K562 (cell line): ENCODE results near the gene ENTPD8. TPM values are rescaled to one million over a fixed set of nuclear protein-coding genes. Genes with fewer than 3 reads are reported as not detected.

Experiments
- ATAC-seq: fragments of 200-7000 bp; cut with Tn5 transposase; 3 replicates; pipeline ENCODE4 v1.9.1; 2020; ENCODE audit warnings: moderate library complexity
- BruUV-seq: library from RNA; stranded (reverse); fragments of 400-500 nt; replicated peaks from 2 replicates; lab custom pipeline; 2021; lab: Mats Ljungman, UMichigan
- CTCF ChIA-PET: fragments of 300-600 bp; formaldehyde crosslinking; extraction: SDS; loops from one replicate; lab custom pipeline; 2021; ENCODE audit warnings: low intra/inter-chr PET ratio; lab: Yijun Ruan, JAX
- POLR2A ChIA-PET: fragments of 300-600, 350-650 bp; sonication (Branson Sonifier 250); formaldehyde crosslinking; extraction: SDS; loops from one replicate; lab custom pipeline; 2021; ENCODE audit warnings: antibody characterized with exemption, inconsistent platforms; lab: Yijun Ruan, JAX
- DNase-seq, 4 experiments: peaks; one replicate each; pipeline versions ENCODE4 v3.0.0 to v3.0.0-alpha.2; 2011 to 2018; ENCODE audit warnings: low spot score in 3 of 4, mixed read lengths in 3 of 4; ENCODE audit errors: extremely low read depth in 1 of 4
- FAIRE-seq: peaks from 2 replicates; lab custom pipeline; 2011; peaks lifted over from hg19 to GRCh38; lab: Jason Lieb, UNC
- H2AFZ ChIP-seq: 2 replicates; pipeline ENCODE4 v1.6.0; 2011; ENCODE audit warnings: low read depth, low read length, control low read depth, inconsistent platforms
- H3K27ac ChIP-seq: fragments of 200-600 bp; 3 replicates; pipeline ENCODE4 v1.8.0; 2011; ENCODE audit warnings: low read depth, mild to moderate bottlenecking, control low read depth, inconsistent platforms, low read length, moderate library complexity, mixed read lengths; ENCODE audit errors: extremely low read depth
- H3K27me3 ChIP-seq, 2 experiments: fragments of 300-600 bp in 1 of 2; 2 replicates in 1 of 2; 3 replicates in 1 of 2; pipeline versions ENCODE4 v1.6.0 to v1.8.0; 2011; ENCODE audit warnings: inconsistent platforms in 2 of 2, low read length in 2 of 2, mild to moderate bottlenecking in 1 of 2, mixed read lengths in 1 of 2, moderate library complexity in 1 of 2; ENCODE audit not compliant: control insufficient read depth in 2 of 2, insufficient read depth in 2 of 2
- H3K36me3 ChIP-seq: fragments of 300-600 bp; 3 replicates; pipeline ENCODE4 v1.8.0; 2011; ENCODE audit warnings: mild to moderate bottlenecking, low read length, inconsistent platforms; ENCODE audit not compliant: control insufficient read depth, insufficient read depth
- H3K4me1 ChIP-seq, 2 experiments: fragments of 200-600 bp in 1 of 2; replicated peaks in 1 of 2; 2 replicates in 1 of 2; 3 replicates in 1 of 2; pipeline versions ENCODE4 v1.5.1 to v1.8.0; 2011; ENCODE audit warnings: inconsistent platforms in 2 of 2, low read length in 2 of 2, mild to moderate bottlenecking in 1 of 2, mixed read lengths in 1 of 2, moderate library complexity in 1 of 2; ENCODE audit not compliant: control insufficient read depth in 2 of 2, insufficient read depth in 2 of 2
- H3K4me2 ChIP-seq: 2 replicates; pipeline ENCODE4 v1.6.1; 2011; ENCODE audit warnings: low read length, control low read depth, inconsistent platforms, mixed read lengths; ENCODE audit not compliant: insufficient read depth
- H3K4me3 ChIP-seq: fragments of 200-600 bp; sonication (generic), shearing (Covaris generic); 2 replicates; pipeline ENCODE4 v1.5.1; 2016; ENCODE audit warnings: control low read depth, inconsistent platforms
- H3K79me2 ChIP-seq: fragments of 200-600 bp; 3 replicates; pipeline ENCODE4 v1.8.0; 2011; ENCODE audit warnings: low read length, inconsistent platforms; ENCODE audit not compliant: control insufficient read depth, insufficient read depth
- H3K9ac ChIP-seq, 2 experiments: 2 replicates each; pipeline versions ENCODE4 v1.6.0 to v1.6.1; 2011; ENCODE audit warnings: low read depth in 2 of 2, low read length in 2 of 2, control low read depth in 1 of 2, inconsistent platforms in 1 of 2, mild to moderate bottlenecking in 1 of 2, mixed read lengths in 1 of 2; ENCODE audit not compliant: insufficient read depth in 1 of 2
- H3K9me1 ChIP-seq: one replicate; pipeline ENCODE4 v1.6.0; 2011; ENCODE audit warnings: inconsistent platforms, mild to moderate bottlenecking, low read length, moderate library complexity; ENCODE audit not compliant: control insufficient read depth, insufficient read depth
- H3K9me3 ChIP-seq: replicated peaks from 2 replicates; pipeline ENCODE4 v1.5.1; 2011; ENCODE audit warnings: low read depth, low read length, inconsistent platforms; ENCODE audit not compliant: control insufficient read depth, insufficient read depth
- H4K20me1 ChIP-seq: replicated peaks from 2 replicates; pipeline ENCODE4 v1.6.1; 2011; ENCODE audit warnings: low read length, inconsistent platforms, mixed read lengths; ENCODE audit not compliant: control insufficient read depth, insufficient read depth
- ARHGAP35 ChIP-seq: fragments of 450-650 bp; IDR thresholded peaks from 2 replicates; pipeline ENCODE4 v1.6.1; 2018; ENCODE audit not compliant: partially characterized antibody
- TAF15 ChIP-seq: fragments of 200-400 bp; formaldehyde crosslinking; IDR thresholded peaks from 2 replicates; pipeline ENCODE4 v1.6.1; 2017; ENCODE audit warnings: mild to moderate bottlenecking, low read depth, low read length, moderate library complexity
- WGBS: fragments of 100-300 bp; shearing (Covaris generic); methylation state at CpG from one replicate; pipeline ENCODE4 v1.1.6; 2016; ENCODE audit warnings: low coverage, mixed read lengths; ENCODE audit not compliant: insufficient coverage; ENCODE audit errors: missing lambda C conversion rate; 5-methylcytosine and 5-hydroxymethylcytosine counted together
- in situ Hi-C: fragments of 300-500 bp; cut with MboI; formaldehyde crosslinking; loops from 4 replicates; pipeline ENCODE4 v1.15.0; 2018; ENCODE audit warnings: inconsistent platforms, mixed read lengths
- intact Hi-C: fragments of 100-400 bp; cut with micrococcal nuclease; formaldehyde crosslinking; loops from 2 replicates; pipeline ENCODE4 v1.14.2; 2022
- polyA plus RNA-seq, 8 experiments: library from polyadenylated mRNA; depleted of rRNA in 4 of 8; stranded (reverse) in 5 of 8; unstranded in 3 of 8; fragments of >200 nt; fragmentation: Nextera tagmentation in 2 of 8; fragmentation: Illumina TruSeq in 1 of 8; extraction: Ambion mirVana in 2 of 8; extraction: Trizol in 1 of 8; gene quantifications; 2 replicates each; pipeline versions ENCODE4 v1.2.1 to v1.2.3, GENCODE V29; 2011 to 2014; ENCODE audit warnings: inconsistent platforms in 1 of 8, missing spikeins in 1 of 8
- total RNA-seq, 7 experiments: library from RNA; depleted of rRNA in 6 of 7; stranded (reverse); fragments of >200 nt in 6 of 7; fragmentation: Illumina TruSeq in 2 of 7; extraction: Trizol in 2 of 7; gene quantifications; 2 replicates each; pipeline versions ENCODE4 v1.2.1 to v1.2.3, GENCODE V29; 2011 to 2021; ENCODE audit warnings: low replicate concordance in 1 of 7
- TF ChIP-seq, protein P1 (sequence below), 2 experiments: IDR thresholded peaks; 2 replicates each; pipeline ENCODE4 v1.6.1; 2011; ENCODE audit warnings: borderline replicate concordance in 1 of 2, control low read depth in 1 of 2, low read depth in 1 of 2, low read length in 1 of 2, mild to moderate bottlenecking in 1 of 2, mixed read lengths in 1 of 2, moderate library complexity in 1 of 2; ENCODE audit not compliant: insufficient read depth in 1 of 2, insufficient read length in 1 of 2, poor library complexity in 1 of 2, severe bottlenecking in 1 of 2; ENCODE audit errors: extremely low read depth in 1 of 2
- TF ChIP-seq, protein P2 (sequence below): fragments of 450-650 bp; conservative IDR thresholded peaks from 2 replicates; pipeline ENCODE4 v1.6.1; 2016; ENCODE audit warnings: missing genetic modification characterization, low read depth, mild to moderate bottlenecking, missing compliant biosample characterization, moderate library complexity

ENTPD8 gene
- total and polyA plus RNA-seq, 9 of the 15 experiments (the other 6 are each of a cell fraction or from before 2014, with no cell fraction given): 0.06 to 0.27 (median 0.19) TPM; not detected in 5

DNA sequence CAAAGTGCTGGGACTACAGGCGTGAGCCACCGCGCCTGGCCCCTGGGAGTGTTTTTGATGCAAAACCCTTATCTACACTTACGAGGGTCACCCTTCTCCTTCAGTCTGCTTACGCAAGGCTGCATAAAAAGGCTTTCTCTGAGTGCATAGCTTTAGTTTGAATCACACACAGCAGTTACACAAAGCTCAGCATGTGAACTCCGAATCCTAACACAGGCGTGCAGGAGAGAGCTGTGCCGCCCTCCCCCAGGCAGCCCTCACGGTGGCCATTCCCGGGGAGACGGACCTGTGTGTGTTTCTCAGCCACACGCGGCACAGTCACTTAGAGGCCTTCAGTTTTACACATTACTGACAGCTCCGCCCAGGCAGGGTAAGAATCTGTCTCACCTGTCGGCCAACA lies 44.9 kb downstream of the ENTPD8 start:
- CTCF ChIA-PET: no interaction called here
- no peak overlapping the region for H3K4me2 ChIP-seq

More for the DNA sequence above, 44.9 kb downstream of the ENTPD8 start:
- Histone ChIP-seq H3K9me3 (no peaks in the 10 kb centered on the region; the same call in 1 of the 2 replicates), H3K27me3 (no peaks in the 10 kb centered on the region), H3K9me1 (no peaks in the 10 kb centered on the region), H3K36me3 (no peaks in the 10 kb centered on the region), H3K9ac (no peak overlapping the region), H3K4me3 (no peak overlapping the region), H4K20me1 (no peaks in the 10 kb centered on the region), H2AFZ (no peak overlapping the region), H3K4me1 (peaks cover 0 to 47% of the 10 kb centered on the region in 2 experiments; a peak in 2 of 5 replicates), H3K27ac (no peak overlapping the region), H3K79me2 (no peaks in the 10 kb centered on the region)
- TF ChIP-seq, protein P1, sequence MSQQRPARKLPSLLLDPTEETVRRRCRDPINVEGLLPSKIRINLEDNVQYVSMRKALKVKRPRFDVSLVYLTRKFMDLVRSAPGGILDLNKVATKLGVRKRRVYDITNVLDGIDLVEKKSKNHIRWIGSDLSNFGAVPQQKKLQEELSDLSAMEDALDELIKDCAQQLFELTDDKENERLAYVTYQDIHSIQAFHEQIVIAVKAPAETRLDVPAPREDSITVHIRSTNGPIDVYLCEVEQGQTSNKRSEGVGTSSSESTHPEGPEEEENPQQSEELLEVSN (IDR thresholded peaks at IDR 0.05; ENCODE audit: borderline replicate concordance in 1 of 2, extremely low read depth in 1 of 2, insufficient read depth in 1 of 2, insufficient read length in 1 of 2, low read depth in 1 of 2, low read length in 1 of 2, poor library complexity in 1 of 2, severe bottlenecking in 1 of 2): no peak
- TF ChIP-seq, protein P2, sequence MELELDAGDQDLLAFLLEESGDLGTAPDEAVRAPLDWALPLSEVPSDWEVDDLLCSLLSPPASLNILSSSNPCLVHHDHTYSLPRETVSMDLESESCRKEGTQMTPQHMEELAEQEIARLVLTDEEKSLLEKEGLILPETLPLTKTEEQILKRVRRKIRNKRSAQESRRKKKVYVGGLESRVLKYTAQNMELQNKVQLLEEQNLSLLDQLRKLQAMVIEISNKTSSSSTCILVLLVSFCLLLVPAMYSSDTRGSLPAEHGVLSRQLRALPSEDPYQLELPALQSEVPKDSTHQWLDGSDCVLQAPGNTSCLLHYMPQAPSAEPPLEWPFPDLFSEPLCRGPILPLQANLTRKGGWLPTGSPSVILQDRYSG (tag): no peak
- no peak for TF ChIP-seq TAF15
- TF ChIP-seq ARHGAP35: no peak
- no peak for ATAC-seq
- BruUV-seq: no TSS peak
- 67% methylated on average over 15 of the region's 15 CpGs for WGBS
- in situ Hi-C loops (no loop called here), intact Hi-C loops (no loop called here)
- POLR2A ChIA-PET: interaction anchor here (1.2 kb wide), 1 partner anchor 11 kb away, joined by 3 read pairs; no protein-coding TSS in a partner anchor
- DNase-seq: no peak
- no peak for FAIRE-seq
